Spleen (tissue), 13 donors: ENCODE results near the gene PDCD11. TPM values are rescaled to one million over a fixed set of nuclear protein-coding genes. Genes with fewer than 3 reads are reported as not detected.
A peak's percentile ranks its signal among the peaks of the same experiment; 100 is the strongest.

Experiments
- DNase-seq: peaks from one replicate; pipeline ENCODE4 v3.0.0-alpha.2; 2020
- H3K27ac ChIP-seq, 8 donors: fragments of 200-600 bp; sonication (generic) in 7 of 8; 1 replicate in 4 of 8; 2 replicates in 4 of 8; pipeline versions ENCODE4 v1.5.0 to v1.8.0; 2016 to 2021; ENCODE audit warnings: inconsistent platforms in 4 of 8, mild to moderate bottlenecking in 4 of 8, moderate library complexity in 1 of 8
- H3K27me3 ChIP-seq, 7 donors: fragments of 200-600 bp; sonication (generic) in 6 of 7; replicated peaks in 1 of 7; 1 replicate in 4 of 7; 2 replicates in 3 of 7; pipeline versions ENCODE4 v1.5.0 to v1.8.0; 2016 to 2021; ENCODE audit warnings: inconsistent platforms in 3 of 7, mild to moderate bottlenecking in 1 of 7
- H3K36me3 ChIP-seq, 6 donors: fragments of 200-600 bp; sonication (generic) in 5 of 6; 1 replicate in 4 of 6; 2 replicates in 2 of 6; pipeline versions ENCODE4 v1.5.0 to v1.8.0; 2016 to 2021; ENCODE audit warnings: inconsistent platforms in 2 of 6
- H3K4me1 ChIP-seq, 6 donors: fragments of 200-600 bp; sonication (generic) in 5 of 6; 1 replicate in 3 of 6; 2 replicates in 3 of 6; pipeline versions ENCODE4 v1.5.0 to v1.8.0; 2016 to 2021; ENCODE audit warnings: inconsistent platforms in 3 of 6
- H3K4me3 ChIP-seq, 8 donors: fragments of 200-600 bp; sonication (generic) in 7 of 8; 1 replicate in 4 of 8; 2 replicates in 4 of 8; pipeline versions ENCODE4 v1.5.0 to v1.8.0; 2016 to 2021; ENCODE audit warnings: inconsistent platforms in 4 of 8, mild to moderate bottlenecking in 4 of 8, moderate library complexity in 2 of 8
- H3K9me3 ChIP-seq, 8 donors: fragments of 200-600 bp; sonication (generic) in 7 of 8; 1 replicate in 4 of 8; 2 replicates in 4 of 8; pipeline versions ENCODE4 v1.5.0 to v1.8.0; 2016 to 2021; ENCODE audit warnings: inconsistent platforms in 4 of 8
- POLR2A ChIP-seq, 3 donors: fragments of 450-650 bp; IDR thresholded peaks; one replicate each; pipeline ENCODE4 v1.5.1; 2017; ENCODE audit warnings: antibody characterized with exemption in 3 of 3, mild to moderate bottlenecking in 1 of 3
- POLR2AphosphoS5 ChIP-seq, 3 donors: sonication (generic); formaldehyde crosslinking; IDR thresholded peaks; one replicate each; pipeline ENCODE4 v1.5.1; 2017; ENCODE audit warnings: antibody characterized with exemption in 3 of 3
- WGBS, 5 donors: extraction: QIAGEN DNeasy Blood & Tissue Kit in 3 of 5; methylation state at CpG; one replicate each; pipeline versions ENCODE4 v1.1.5 to v1.1.7; 2013 to 2018; 5-methylcytosine and 5-hydroxymethylcytosine counted together
- intact Hi-C: fragments of 100-400 bp; cut with DNase I; formaldehyde crosslinking; loops from one replicate; pipeline ENCODE4 v1.15.0; 2023; ENCODE audit warnings: low total_unique reads
- long read RNA-seq, 2 donors: transcript quantifications; one replicate each; lab custom pipeline, GENCODE V29; 2026
- polyA plus RNA-seq, 3 donors: library from polyadenylated mRNA; stranded (reverse); fragments of 200-250 nt; gene quantifications; one replicate each; pipeline ENCODE4 v1.2.1, GENCODE V29; 2013
- total RNA-seq, 7 donors: library from RNA; depleted of rRNA in 3 of 7; stranded (reverse); fragments of >200 nt in 3 of 7; fragmentation: NEBNext Ultra II Directional in 4 of 7; extraction: Animal tissue kit (Norgen Biotek cat#: 25700) in 4 of 7; gene quantifications; one replicate each; pipeline versions ENCODE4 v1.1.0 to v1.2.1, GENCODE V29; 2016 to 2021
- TF ChIP-seq, protein P1 (sequence below), 11 experiments: fragments of 200-600 bp in 7 of 11; fragments of 450-650 bp in 4 of 11; sonication (generic) in 4 of 11; IDR thresholded peaks in 8 of 11; conservative IDR thresholded peaks in 3 of 11; 1 replicate in 7 of 11; 2 replicates in 4 of 11; pipeline versions ENCODE4 v1.4.0 to v1.8.0; 2016 to 2021; ENCODE audit warnings: antibody characterized with exemption in 11 of 11, inconsistent platforms in 4 of 11, mild to moderate bottlenecking in 1 of 11
- donor health status: healthy with polysubstance abuse.
- donor health status: DM: no; HTN: no; CAD: no; lungs with moderate emphysema.
- donor health status: DM: no; HTN: no; CAD: no.
- donor health status: Bipolar disorder and iron deficiency.
- donor health status: healthy.
- donor health status: DM: no; HTN: no; CAD: no.
- donor health status: DM: yes; HTN: yes; CAD: no.

PDCD11 gene
- 10 to 100 TPM; 21.1 to 41.9 (median 25.2) TPM for total RNA-seq
- 10 to 100 TPM; 13.9 to 21.2 (median 20.4) TPM for polyA plus RNA-seq
- long read RNA-seq, donor 1, partial matches to known transcripts, result 0 of 1 reads
- long read RNA-seq, donor 1, other reads (novel, unspliced or antisense), result 0 of 1 reads
- long read RNA-seq, donor 2, result 0 reads

DNA sequence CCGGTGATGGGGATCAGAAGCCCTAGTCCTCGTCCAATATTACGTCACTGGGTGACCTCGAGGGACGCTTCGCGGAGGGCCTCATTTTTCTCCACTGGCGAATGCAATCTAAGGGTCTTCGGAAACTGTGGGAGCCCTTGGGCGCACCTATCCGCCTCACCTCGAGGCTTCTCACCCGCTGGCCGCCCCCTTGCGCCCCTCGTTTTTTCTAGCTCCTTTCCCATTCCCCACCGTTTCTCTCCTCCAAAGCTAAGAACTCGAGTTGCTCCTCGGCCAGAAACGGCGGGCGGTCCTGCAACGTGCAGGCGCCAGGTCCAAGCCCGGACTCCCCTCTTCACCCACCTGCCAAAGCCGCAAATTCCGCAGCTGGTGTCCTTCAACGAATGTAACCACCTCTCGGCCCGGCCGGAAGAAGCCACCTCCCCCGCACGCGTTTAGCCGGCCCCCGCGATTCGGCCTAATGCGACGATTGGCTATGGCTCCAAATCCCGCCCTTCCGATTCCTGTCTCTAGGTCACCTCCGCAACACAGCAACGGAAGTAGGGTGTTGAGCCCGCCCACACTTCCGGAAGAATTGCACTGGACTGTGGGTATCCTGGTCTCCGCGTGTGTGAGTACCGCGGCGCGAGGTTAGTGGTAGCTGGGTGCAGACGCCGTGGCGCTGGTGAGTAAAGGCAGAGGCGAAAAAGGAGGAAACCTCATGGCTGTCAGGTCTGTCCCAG is at the start of gene PDCD11, which contains the start of gene ATP5MK:
Gene PDCD11, plus strand, starts transcription at position 560 of the 722 bp plus-strand sequence. CDS start 1,801 bp downstream, outside the sequence.
Gene ATP5MK, minus strand, starts transcription at position 409 of the 722 bp plus-strand sequence. CDS start 4,018 bp downstream, outside the sequence.
- 0 to 1% (median 0%) methylated on average over 44 to 56 of the region's 56 CpGs for WGBS, 5 donors
- TF ChIP-seq POLR2AphosphoS5 (IDR thresholded peaks at IDR 0.05), result peak; percentile 92 to 94 (median 92)
- peak in 2 of 3 donors; percentile 30 to 44 for TF ChIP-seq POLR2A (IDR thresholded peaks at IDR 0.05)
- TF ChIP-seq, protein P1, sequence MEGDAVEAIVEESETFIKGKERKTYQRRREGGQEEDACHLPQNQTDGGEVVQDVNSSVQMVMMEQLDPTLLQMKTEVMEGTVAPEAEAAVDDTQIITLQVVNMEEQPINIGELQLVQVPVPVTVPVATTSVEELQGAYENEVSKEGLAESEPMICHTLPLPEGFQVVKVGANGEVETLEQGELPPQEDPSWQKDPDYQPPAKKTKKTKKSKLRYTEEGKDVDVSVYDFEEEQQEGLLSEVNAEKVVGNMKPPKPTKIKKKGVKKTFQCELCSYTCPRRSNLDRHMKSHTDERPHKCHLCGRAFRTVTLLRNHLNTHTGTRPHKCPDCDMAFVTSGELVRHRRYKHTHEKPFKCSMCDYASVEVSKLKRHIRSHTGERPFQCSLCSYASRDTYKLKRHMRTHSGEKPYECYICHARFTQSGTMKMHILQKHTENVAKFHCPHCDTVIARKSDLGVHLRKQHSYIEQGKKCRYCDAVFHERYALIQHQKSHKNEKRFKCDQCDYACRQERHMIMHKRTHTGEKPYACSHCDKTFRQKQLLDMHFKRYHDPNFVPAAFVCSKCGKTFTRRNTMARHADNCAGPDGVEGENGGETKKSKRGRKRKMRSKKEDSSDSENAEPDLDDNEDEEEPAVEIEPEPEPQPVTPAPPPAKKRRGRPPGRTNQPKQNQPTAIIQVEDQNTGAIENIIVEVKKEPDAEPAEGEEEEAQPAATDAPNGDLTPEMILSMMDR (IDR thresholded peaks at IDR 0.05 in 8 of 11, conservative IDR thresholded peaks at IDR 0.05 in 3 of 11), result peak in 3 of 11 experiments; percentile 8 to 33 (median 25)
- Histone ChIP-seq H3K4me3 (peak within 1 kb of the TSS; percentile 77 to 99 (median 92)), H3K4me1 (peaks cover 23 to 70% (median 50%) of the 10 kb centered on the region in 6 donors), H3K9me3 (no peaks in the 10 kb centered on the region), H3K27ac (peak within 1 kb of the TSS; percentile 70 to 91 (median 86)), H3K27me3 (no peaks in the 10 kb centered on the region), H3K36me3 (peaks cover 0 to 65% (median 37%) of the 10 kb centered on the region in 6 donors)
- DNase-seq, result peak; percentile 99
- intact Hi-C loops, result no loop called here

- intact Hi-C loops, result no loop called here
- no peak for TF ChIP-seq POLR2AphosphoS5 (IDR thresholded peaks at IDR 0.05)
- no peak for TF ChIP-seq POLR2A (IDR thresholded peaks at IDR 0.05)
- TF ChIP-seq, protein P1 (IDR thresholded peaks at IDR 0.05 in 8 of 11, conservative IDR thresholded peaks at IDR 0.05 in 3 of 11), result no peak
- peaks cover 0 to 37% (median 19%) of the 10 kb centered on the region in 6 donors for H3K36me3 ChIP-seq
- no peak for DNase-seq
- H3K27me3 ChIP-seq, result no peaks in the 10 kb centered on the region
- H3K27ac ChIP-seq, result peak overlapping the region; percentile 55 to 89 (median 84)
- peaks cover 5 to 34% (median 24%) of the 10 kb centered on the region in 6 donors for H3K4me1 ChIP-seq
- peak overlapping the region; percentile 64 to 94 (median 84) for H3K4me3 ChIP-seq
- no peaks in the 10 kb centered on the region for H3K9me3 ChIP-seq
- WGBS, 5 donors, result 58 to 63% (median 61%) methylated on average over 16 of the region's 16 CpGs
These were observed 46.3 kb upstream of the PDCD11 start for GRCh38 chr10:103350175-103350516.

- DNase-seq, result peak; percentile 91
- intact Hi-C loops, result no loop called here
- Histone ChIP-seq H3K27me3 (no peaks in the 10 kb centered on the region), H3K4me1 (peaks cover 5 to 34% (median 24%) of the 10 kb centered on the region in 6 donors), H3K9me3 (no peaks in the 10 kb centered on the region), H3K4me3 (peak within 1 kb of the TSS; percentile 64 to 94 (median 84)), H3K36me3 (peaks cover 0 to 32% (median 16%) of the 10 kb centered on the region in 6 donors), H3K27ac (peak within 1 kb of the TSS; percentile 55 to 89 (median 84))
- 0 to 1% (median 0%) methylated on average over 62 to 82 of the region's 82 CpGs for whole genome bisulfite sequencing, 5 donors
- TF ChIP-seq, protein P1 (IDR thresholded peaks at IDR 0.05 in 8 of 11, conservative IDR thresholded peaks at IDR 0.05 in 3 of 11), result no peak
- TF ChIP-seq POLR2AphosphoS5 (IDR thresholded peaks at IDR 0.05), result peak; percentile 60 to 81 (median 76)
These were observed 45.7 kb upstream of the PDCD11 start, which contains the start of gene PCGF6 for GRCh38 chr10:103350517-103351260. PCGF6 (minus strand) TSS chr10:103351140; CDS start chr10:103351066, 74 bp downstream.
